Activated CD4-positive, alpha-beta memory T cell treated with anti-CD3 and anti-CD28 coated beads, Interleukin-2, amount 10 ng/mL, durations not matched to agents 7 days and 5 days (primary cell): ENCODE results near the gene RBM22. TPM values are rescaled to one million over a fixed set of nuclear protein-coding genes. Genes with fewer than 3 reads are reported as not detected.

Source experiments
- CTCF ChIA-PET: fragments of 350-600 bp; sonication (Branson Sonifier 250); formaldehyde crosslinking; loops from one replicate; lab custom pipeline; 2021; ENCODE audit warnings: antibody characterized with exemption, inconsistent platforms; lab: Charles Lee
- POLR2A ChIA-PET: fragments of 350-600 bp; sonication (Branson Sonifier 250); formaldehyde crosslinking; loops from one replicate; lab custom pipeline; 2021; ENCODE audit warnings: antibody characterized with exemption; lab: Charles Lee
- DNase-seq: peaks from one replicate; pipeline ENCODE4 v3.0.0-alpha.2; 2020
- H3K27ac Mint-ChIP-seq: one replicate; pipeline ENCODE4 v1.8.0; 2021; ENCODE audit warnings: mild to moderate bottlenecking, mixed read lengths
- H3K27me3 Mint-ChIP-seq: one replicate; pipeline ENCODE4 v1.8.0; 2021; ENCODE audit warnings: mixed read lengths
- H3K36me3 Mint-ChIP-seq: one replicate; pipeline ENCODE4 v1.8.0; 2021; ENCODE audit warnings: low read depth, mixed read lengths
- H3K4me1 Mint-ChIP-seq: one replicate; pipeline ENCODE4 v1.8.0; 2021; ENCODE audit warnings: mixed read lengths
- H3K4me3 Mint-ChIP-seq: one replicate; pipeline ENCODE4 v1.8.0; 2021; ENCODE audit warnings: mild to moderate bottlenecking, mixed read lengths
- H3K9me3 Mint-ChIP-seq: one replicate; pipeline ENCODE4 v1.8.0; 2021; ENCODE audit warnings: mixed read lengths
- total RNA-seq, 2 experiments: library from RNA; stranded (reverse); gene quantifications; one replicate each; pipeline ENCODE4 v1.2.3, GENCODE V29; 2021

The RBM22 gene
- total RNA-seq, 2 experiments from 2014 or later = 66.8 to 70.7 TPM

DNA sequence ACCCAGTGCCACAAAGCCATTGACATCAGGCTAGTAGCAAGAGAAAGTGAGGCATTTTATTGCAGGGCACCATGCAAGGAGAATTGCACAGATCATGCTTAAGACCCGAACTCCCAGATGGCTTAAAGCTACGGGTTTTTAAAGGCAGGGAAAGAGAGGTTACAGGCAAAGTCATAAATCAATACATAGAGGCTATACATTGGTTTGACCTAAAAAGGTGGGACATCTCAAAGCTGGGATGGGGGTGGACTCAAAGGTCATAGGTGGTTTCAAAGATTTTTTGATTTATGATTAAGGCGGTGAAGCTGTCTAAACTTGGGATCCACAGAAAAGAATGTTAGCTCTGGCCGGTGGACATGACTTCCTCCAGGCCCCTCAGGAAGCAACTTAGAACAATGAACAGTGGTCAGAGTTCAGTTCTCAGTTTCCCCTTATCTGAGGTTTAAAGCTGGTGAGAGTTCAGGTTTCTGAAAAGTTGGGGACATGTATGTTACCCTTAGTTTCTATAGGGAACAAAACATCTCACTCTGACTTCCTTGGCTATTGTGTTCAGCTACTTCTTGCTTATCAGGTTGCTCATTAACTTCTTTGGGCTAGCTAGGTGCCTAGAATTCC, 6.0 kb upstream of the RBM22 start:
- Mint-ChIP-seq H3K27me3 (no peaks in the 10 kb centered on the region), H3K4me3 (no peak overlapping the region), H3K9me3 (no peaks in the 10 kb centered on the region), H3K36me3 (peaks cover 22% of the 10 kb centered on the region), H3K4me1 (peaks cover 5% of the 10 kb centered on the region), H3K27ac (no peak overlapping the region)
- ChIA-PET POLR2A (no interaction called here), CTCF (no interaction called here)
- DNase-seq = no peak

DNA sequence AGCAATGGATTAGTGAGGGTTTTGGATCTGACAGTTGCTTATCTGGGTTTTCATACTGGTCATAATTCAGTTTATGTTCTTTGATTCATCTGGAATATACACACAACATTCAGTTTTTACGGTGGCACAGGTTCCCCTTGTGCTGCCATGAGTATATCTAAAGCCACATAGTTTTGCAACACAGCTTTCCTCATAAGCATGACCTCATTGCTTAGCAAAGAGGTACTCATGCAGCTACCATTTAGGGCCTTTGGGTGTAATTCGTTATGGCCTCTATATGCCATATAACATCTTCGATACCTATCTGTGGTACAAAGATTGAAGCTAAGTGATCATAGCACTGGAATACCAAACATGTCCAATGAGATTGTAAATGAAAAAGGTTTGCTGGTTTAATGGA, 2.9 kb upstream of the RBM22 start:
- no peak for DNase-seq
- CTCF ChIA-PET = interaction anchor here (1.1 to 1.3 kb wide), 2 partner anchors 83 to 143 kb away, joined by 3 to 7 read pairs; partner anchors contain the start of gene IRGM
- POLR2A ChIA-PET = interaction anchor here (0.8 to 1.4 kb wide), 4 partner anchors 38 to 143 kb away, joined by 3 to 4 read pairs (median 4); partner anchors contain the start of genes DCTN4 and IRGM
- Mint-ChIP-seq H3K27me3 (no peaks in the 10 kb centered on the region), H3K4me1 (peaks cover 8% of the 10 kb centered on the region), H3K9me3 (no peaks in the 10 kb centered on the region), H3K36me3 (peaks cover 9% of the 10 kb centered on the region), H3K4me3 (no peak overlapping the region), H3K27ac (no peak overlapping the region)

GRCh38 chr5:150700246-150700593, 642 bp downstream of the RBM22 start:
- ChIA-PET CTCF (interaction anchor here (0.6 to 4.4 kb wide), 32 partner anchors 9 to 552 kb away, joined by 3 to 108 read pairs (median 4); partner anchors contain the start of genes CD74, DCTN4, GM2A and IRGM), POLR2A (interaction anchor here (0.8 to 4.5 kb wide), 31 partner anchors 8 to 1071 kb away, joined by 3 to 34 read pairs (median 6); partner anchors contain the start of genes DCTN4, GM2A, IRGM and RPS14)
- H3K36me3 Mint-ChIP-seq = peaks cover 28% of the 10 kb centered on the region
- no peaks in the 10 kb centered on the region for H3K27me3 Mint-ChIP-seq
- H3K4me1 Mint-ChIP-seq = peaks cover 9% of the 10 kb centered on the region
- H3K9me3 Mint-ChIP-seq = no peaks in the 10 kb centered on the region
- no peak overlapping the region for H3K27ac Mint-ChIP-seq
- no peak overlapping the region for H3K4me3 Mint-ChIP-seq
- no peak for DNase-seq

DNA sequence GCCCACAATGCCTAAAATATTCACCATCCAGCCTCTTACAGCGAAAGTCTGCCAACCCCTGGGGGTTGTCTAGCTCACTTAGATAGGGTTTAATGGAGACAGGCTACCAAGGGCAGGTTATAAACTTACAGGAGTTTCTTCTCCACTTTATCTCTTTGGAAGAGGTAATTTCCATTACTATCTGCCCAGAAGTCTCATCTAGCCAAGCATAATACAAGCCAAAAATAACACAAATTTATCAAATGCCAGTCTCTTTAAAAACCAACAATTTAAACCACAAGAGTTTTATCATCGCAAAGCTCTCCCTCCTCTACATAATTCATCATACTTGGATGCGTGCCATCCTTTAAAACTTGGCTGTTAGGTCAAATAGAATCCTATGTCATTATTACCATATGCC, 6.2 kb downstream of the RBM22 start:
- H3K27ac Mint-ChIP-seq = no peak overlapping the region
- H3K4me1 Mint-ChIP-seq = peaks cover 2% of the 10 kb centered on the region
- ChIA-PET POLR2A (interaction anchor here (0.9 kb wide), 1 partner anchor 89 kb away, joined by 4 read pairs; no protein-coding TSS in a partner anchor), CTCF (no interaction called here)
- no peak for DNase-seq
- H3K9me3 Mint-ChIP-seq = no peaks in the 10 kb centered on the region
- no peaks in the 10 kb centered on the region for H3K27me3 Mint-ChIP-seq
- H3K4me3 Mint-ChIP-seq = no peak overlapping the region
- H3K36me3 Mint-ChIP-seq = peaks cover 77% of the 10 kb centered on the region

DNA sequence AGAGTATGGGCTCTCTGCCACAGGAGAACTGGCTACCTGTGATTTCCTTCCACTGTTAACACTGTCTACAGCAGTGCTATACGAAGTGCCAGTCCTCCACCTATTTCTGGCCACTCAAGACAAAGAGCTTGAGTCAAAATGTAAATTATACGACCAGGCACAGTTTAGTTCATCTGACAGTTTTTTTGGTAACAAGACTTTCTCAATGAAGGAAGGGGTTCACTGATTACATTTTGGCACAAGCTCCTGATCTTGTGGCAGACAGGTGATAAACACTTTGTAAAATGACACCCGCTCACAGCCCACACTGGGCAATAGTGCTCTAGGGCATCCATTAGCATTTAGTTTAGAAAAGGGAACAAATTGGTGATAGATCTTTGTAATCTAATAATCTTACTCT, 8.6 kb downstream of the RBM22 start:
- no peak for DNase-seq
- Mint-ChIP-seq H3K27me3 (no peaks in the 10 kb centered on the region), H3K9me3 (no peaks in the 10 kb centered on the region), H3K4me3 (no peak overlapping the region), H3K27ac (no peak overlapping the region), H3K4me1 (no peaks in the 10 kb centered on the region), H3K36me3 (peaks cover 71% of the 10 kb centered on the region)
- POLR2A ChIA-PET = interaction anchor here (0.7 kb wide), 1 partner anchor 8 kb away, joined by 3 read pairs; the partner anchor contains the start of gene RBM22
- CTCF ChIA-PET = interaction anchor here (0.9 kb wide), 1 partner anchor 91 kb away, joined by 4 read pairs; no protein-coding TSS in a partner anchor

DNA sequence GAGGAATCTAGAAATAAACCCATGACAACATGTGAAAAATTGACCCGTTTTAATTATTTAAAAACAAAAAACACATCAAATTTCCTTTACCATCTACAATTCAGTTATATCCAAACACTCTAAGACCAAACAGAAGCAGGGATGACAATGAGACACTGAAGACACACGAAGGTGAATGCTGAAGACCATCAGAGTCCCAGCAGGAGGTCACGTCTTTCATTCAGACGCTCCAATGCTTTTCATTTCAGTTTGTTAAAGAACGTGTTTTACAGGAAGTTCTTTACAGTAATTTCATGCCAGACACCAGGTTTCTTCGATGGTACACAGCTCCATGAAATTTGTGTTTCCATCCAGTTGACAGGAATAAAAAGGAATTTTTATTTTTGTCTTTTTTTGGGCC, 10.1 kb downstream of the RBM22 start:
- Mint-ChIP-seq H3K9me3 (no peaks in the 10 kb centered on the region), H3K4me1 (no peaks in the 10 kb centered on the region), H3K36me3 (peaks cover 59% of the 10 kb centered on the region), H3K27ac (no peak overlapping the region), H3K4me3 (no peak overlapping the region), H3K27me3 (no peaks in the 10 kb centered on the region)
- POLR2A ChIA-PET = interaction anchor here (1.3 to 1.6 kb wide), 2 partner anchors 10 to 18 kb away, joined by 3 to 6 read pairs; partner anchors contain the start of gene RBM22
- no peak for DNase-seq
- CTCF ChIA-PET = interaction anchor here (1.6 kb wide), 1 partner anchor 10 kb away, joined by 5 read pairs; the partner anchor contains the start of gene RBM22

DNA sequence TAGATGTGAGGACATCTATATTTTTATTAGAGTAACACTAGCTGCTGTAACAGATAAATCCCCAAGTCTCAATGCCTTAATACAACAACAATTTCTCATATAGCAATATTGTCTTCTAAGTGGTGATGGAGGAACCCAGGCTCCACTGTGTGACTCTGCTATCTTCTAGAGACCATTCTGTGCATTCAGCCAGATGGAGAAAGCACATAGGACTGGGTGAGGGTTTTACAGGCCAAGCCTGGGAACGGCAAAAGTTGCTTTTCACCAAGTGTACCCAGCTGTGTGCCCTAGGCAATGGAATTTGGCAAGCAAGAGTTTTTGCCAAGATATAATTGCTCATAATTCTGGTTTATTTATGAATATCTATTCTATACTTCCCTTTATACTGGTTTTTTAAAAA, 11.7 kb downstream of the RBM22 start:
- H3K4me3 Mint-ChIP-seq = no peak overlapping the region
- POLR2A ChIA-PET = interaction anchor here (1.2 kb wide), 1 partner anchor 8 kb away, joined by 3 read pairs; no protein-coding TSS in a partner anchor
- H3K9me3 Mint-ChIP-seq = no peaks in the 10 kb centered on the region
- no peak for DNase-seq
- CTCF ChIA-PET = interaction anchor here (1.0 kb wide), 1 partner anchor 32 kb away, joined by 4 read pairs; no protein-coding TSS in a partner anchor
- no peaks in the 10 kb centered on the region for H3K27me3 Mint-ChIP-seq
- peaks cover 43% of the 10 kb centered on the region for H3K36me3 Mint-ChIP-seq
- no peaks in the 10 kb centered on the region for H3K4me1 Mint-ChIP-seq
- H3K27ac Mint-ChIP-seq = no peak overlapping the region

- DNase-seq = no peak
- CTCF ChIA-PET = no interaction called here
- H3K4me3 Mint-ChIP-seq = no peak overlapping the region
- H3K36me3 Mint-ChIP-seq = peaks cover 3% of the 10 kb centered on the region
- peaks cover 5% of the 10 kb centered on the region for H3K4me1 Mint-ChIP-seq
- peaks cover 4% of the 10 kb centered on the region for H3K27me3 Mint-ChIP-seq
- POLR2A ChIA-PET = no interaction called here
- no peak overlapping the region for H3K27ac Mint-ChIP-seq
- H3K9me3 Mint-ChIP-seq = no peaks in the 10 kb centered on the region
These were observed 24.3 kb downstream of the RBM22 start for GRCh38 chr5:150676578-150676977.

DNA sequence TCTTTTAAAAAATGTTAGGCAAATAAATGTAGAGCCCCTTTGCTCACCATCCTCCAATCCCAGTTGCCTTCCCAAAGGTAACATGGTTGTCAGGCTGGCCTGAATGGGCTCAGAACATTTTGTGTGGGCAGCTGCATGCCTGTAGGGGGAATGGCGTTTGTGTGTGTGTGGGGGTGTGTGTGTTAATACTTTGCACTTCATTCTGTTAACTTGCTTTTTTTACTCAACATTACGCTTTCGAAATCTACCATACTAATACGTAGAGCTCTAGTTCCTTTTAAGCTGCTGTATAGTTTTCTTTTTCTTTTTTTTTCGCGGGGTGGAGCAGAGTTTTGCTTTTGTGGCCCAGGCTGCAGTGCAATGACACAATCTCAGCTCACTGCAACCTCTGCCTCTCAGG, 25.8 kb downstream of the RBM22 start:
- H3K27me3 Mint-ChIP-seq = peaks cover 19% of the 10 kb centered on the region
- CTCF ChIA-PET = interaction anchor here (0.7 kb wide), 1 partner anchor 26 kb away, joined by 4 read pairs; the partner anchor contains the start of gene RBM22
- DNase-seq = no peak
- no peak overlapping the region for H3K27ac Mint-ChIP-seq
- peaks cover 7% of the 10 kb centered on the region for H3K4me1 Mint-ChIP-seq
- no peak overlapping the region for H3K4me3 Mint-ChIP-seq
- no peaks in the 10 kb centered on the region for H3K9me3 Mint-ChIP-seq
- no peaks in the 10 kb centered on the region for H3K36me3 Mint-ChIP-seq
- POLR2A ChIA-PET = no interaction called here

- H3K36me3 Mint-ChIP-seq = no peaks in the 10 kb centered on the region
- ChIA-PET CTCF (no interaction called here), POLR2A (no interaction called here)
- no peak overlapping the region for H3K4me3 Mint-ChIP-seq
- no peaks in the 10 kb centered on the region for H3K9me3 Mint-ChIP-seq
- H3K27ac Mint-ChIP-seq = no peak overlapping the region
- H3K27me3 Mint-ChIP-seq = peaks cover 22% of the 10 kb centered on the region
- H3K4me1 Mint-ChIP-seq = peaks cover 7% of the 10 kb centered on the region
- no peak for DNase-seq
These were observed 26.5 kb downstream of the RBM22 start for GRCh38 chr5:150674341-150674821.

DNA sequence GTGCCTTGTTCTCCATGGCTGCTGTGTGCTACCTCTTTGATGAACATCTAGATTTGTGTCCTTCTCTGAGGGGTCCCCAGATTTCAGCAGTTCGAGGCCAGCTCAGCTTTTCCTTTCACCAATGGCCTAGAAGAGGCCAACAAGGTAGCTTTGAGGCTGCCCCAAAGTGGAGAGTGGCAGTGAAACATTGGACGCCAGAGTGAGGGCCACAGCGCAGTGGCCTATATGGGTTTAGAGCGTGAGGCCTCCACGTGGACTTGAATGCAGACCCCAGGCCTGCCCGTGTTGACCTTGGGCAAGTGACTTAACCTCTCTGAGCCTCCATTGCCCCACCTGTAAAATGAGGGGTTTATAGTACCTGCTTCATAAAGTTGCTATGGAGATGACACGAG, 28.0 kb downstream of the RBM22 start:
- Mint-ChIP-seq H3K4me3 (no peak overlapping the region), H3K27ac (no peak overlapping the region), H3K36me3 (no peaks in the 10 kb centered on the region), H3K4me1 (peaks cover 7% of the 10 kb centered on the region), H3K27me3 (peaks cover 22% of the 10 kb centered on the region), H3K9me3 (no peaks in the 10 kb centered on the region)
- DNase-seq = no peak
- ChIA-PET POLR2A (interaction anchor here (0.7 to 1.6 kb wide), 2 partner anchors 16 to 18 kb away, joined by 3 to 5 read pairs; no protein-coding TSS in a partner anchor), CTCF (interaction anchor here (1.1 kb wide), 1 partner anchor 378 kb away, joined by 3 read pairs; no protein-coding TSS in a partner anchor)

- ChIA-PET POLR2A (interaction anchor here (0.7 to 1.7 kb wide), 3 partner anchors 15 to 28 kb away, joined by 3 to 6 read pairs (median 5); partner anchors contain the start of gene RBM22), CTCF (no interaction called here)
- Mint-ChIP-seq H3K36me3 (no peaks in the 10 kb centered on the region), H3K9me3 (no peaks in the 10 kb centered on the region), H3K4me3 (peak overlapping the region; percentile 63), H3K27ac (no peak overlapping the region), H3K27me3 (peaks cover 22% of the 10 kb centered on the region), H3K4me1 (peaks cover 7% of the 10 kb centered on the region)
- DNase-seq = peak; percentile 27
These were observed 28.5 kb downstream of the RBM22 start for GRCh38 chr5:150672237-150672883.
